Fibroblast of villous mesenchyme (primary cell): ENCODE results near the gene CYP4X1. TPM values are rescaled to one million over a fixed set of nuclear protein-coding genes. Genes with fewer than 3 reads are reported as not detected.
"Not testable (repeated sequence)": the region's sequence is repeated elsewhere in the genome, so short reads cannot be mapped to it uniquely, and the experiment has no call there.

ENCODE experiments used
- DNase-seq: peaks from one replicate; pipeline ENCODE4 v3.0.0-alpha.2; 2010; ENCODE audit warnings: low read depth
- H3K4me3 ChIP-seq: 2 replicates; pipeline ENCODE4 v1.5.1; 2011; ENCODE audit warnings: low read depth, mild to moderate bottlenecking, low read length
- CTCF ChIP-seq: IDR thresholded peaks from 2 replicates; pipeline ENCODE4 v1.5.1; 2012; ENCODE audit warnings: low read depth, mild to moderate bottlenecking, low read length; ENCODE audit not compliant: insufficient read depth
- total RNA-seq: library from RNA; depleted of rRNA; stranded (reverse); fragments of >200 nt; gene quantifications from 2 replicates; pipeline ENCODE4 v1.2.3, GENCODE V29; 2012

The CYP4X1 gene
- total RNA-seq, 1 donor: not detected

- TF ChIP-seq CTCF: no peak
- DNase-seq: no peak
- no peak overlapping the region for H3K4me3 ChIP-seq
Observed at GRCh38 chr1:47031059-47031458, 7.6 kb downstream of the CYP4X1 start.

- no peak for TF ChIP-seq CTCF
- H3K4me3 ChIP-seq: no peak overlapping the region
- no peak for DNase-seq
Observed at GRCh38 chr1:47031585-47031984, 8.1 kb downstream of the CYP4X1 start.

GRCh38 chr1:47036764-47037163 is 13.3 kb downstream of the CYP4X1 start:
- H3K4me3 ChIP-seq: no peak overlapping the region
- no peak for TF ChIP-seq CTCF
- DNase-seq: no peak

- DNase-seq: no peak
- no peak overlapping the region for H3K4me3 ChIP-seq
- no peak for TF ChIP-seq CTCF
Observed at GRCh38 chr1:47059376-47059775, 35.9 kb downstream of the CYP4X1 start.

- DNase-seq: no peak
- H3K4me3 ChIP-seq: no peak within 1 kb of the TSS
- no peak for TF ChIP-seq CTCF
Observed at GRCh38 chr1:47067097-47067594, 43.7 kb downstream of the CYP4X1 start, which contains the start of gene CYP4Z1. CYP4Z1 (plus strand) TSS chr1:47067231; CDS start chr1:47067491, 260 bp downstream.

- not testable (repeated sequence) for DNase-seq, H3K4me3 ChIP-seq
Observed at GRCh38 chr1:47069080-47069479, 45.6 kb downstream of the CYP4X1 start.

- H3K4me3 ChIP-seq, DNase-seq: not testable (repeated sequence)
Observed at GRCh38 chr1:47069509-47069908, 46.0 kb downstream of the CYP4X1 start.

GRCh38 chr1:47089356-47089755 is 65.9 kb downstream of the CYP4X1 start:
- peak; percentile 19 for DNase-seq

GRCh38 chr1:47091476-47091875 is 68.0 kb downstream of the CYP4X1 start:
- DNase-seq, H3K4me3 ChIP-seq: not testable (repeated sequence)

More at GRCh38 chr1:47089356-47089755, 65.9 kb downstream of the CYP4X1 start:
- TF ChIP-seq CTCF: peak; percentile 41
- H3K4me3 ChIP-seq: not testable (repeated sequence)
